IPS-18c (cell line): ENCODE measurements around the gene ST6GALNAC3.
"Not testable (repeated sequence)": the region's sequence is repeated elsewhere in the genome, so short reads cannot be mapped to it uniquely, and the experiment has no call there.

Experiments used
- H3K4me3 ChIP-seq: 2 replicates; pipeline ENCODE4 v1.7.0; 2013; ENCODE audit warnings: low read depth, mild to moderate bottlenecking, low read length, moderate library complexity; ENCODE audit not compliant: insufficient read depth
- H3K9me3 ChIP-seq: one replicate; pipeline ENCODE4 v1.6.1; 2013; ENCODE audit warnings: mild to moderate bottlenecking, low read length, moderate library complexity; ENCODE audit not compliant: control insufficient read depth, insufficient read depth

The ST6GALNAC3 gene

GRCh38 chr1:76093522-76094312 lies 19.2 kb downstream of the ST6GALNAC3 start:
- Histone ChIP-seq H3K4me3 (no peak overlapping the region), H3K9me3 (no peaks in the 10 kb centered on the region)

GRCh38 chr1:76095802-76096201 lies 21.3 kb downstream of the ST6GALNAC3 start:
- H3K9me3 ChIP-seq, result no peaks in the 10 kb centered on the region
- H3K4me3 ChIP-seq, result no peak overlapping the region

- H3K9me3 ChIP-seq, H3K4me3 ChIP-seq: not testable (repeated sequence)
Observed at GRCh38 chr1:76097064-76097463, 22.5 kb downstream of the ST6GALNAC3 start.

GRCh38 chr1:76098845-76099244 lies 24.3 kb downstream of the ST6GALNAC3 start:
- H3K9me3 ChIP-seq, result no peaks in the 10 kb centered on the region
- no peak overlapping the region for H3K4me3 ChIP-seq

GRCh38 chr1:76101548-76101947 lies 27.0 kb downstream of the ST6GALNAC3 start:
- no peak overlapping the region for H3K4me3 ChIP-seq
- no peaks in the 10 kb centered on the region for H3K9me3 ChIP-seq

GRCh38 chr1:76102046-76102445 lies 27.5 kb downstream of the ST6GALNAC3 start:
- no peak overlapping the region for H3K4me3 ChIP-seq
- no peaks in the 10 kb centered on the region for H3K9me3 ChIP-seq

GRCh38 chr1:76103034-76103433 lies 28.5 kb downstream of the ST6GALNAC3 start:
- Histone ChIP-seq H3K9me3 (no peaks in the 10 kb centered on the region), H3K4me3 (no peak overlapping the region)

GRCh38 chr1:76105372-76105771 lies 30.8 kb downstream of the ST6GALNAC3 start:
- H3K9me3 ChIP-seq, result no peaks in the 10 kb centered on the region
- H3K4me3 ChIP-seq, result no peak overlapping the region

GRCh38 chr1:76106251-76106650 lies 31.7 kb downstream of the ST6GALNAC3 start:
- H3K9me3 ChIP-seq, result no peaks in the 10 kb centered on the region

GRCh38 chr1:76106719-76107235 lies 32.2 kb downstream of the ST6GALNAC3 start:
- Histone ChIP-seq H3K4me3 (no peak overlapping the region), H3K9me3 (no peaks in the 10 kb centered on the region)

More at GRCh38 chr1:76106251-76106650, 31.7 kb downstream of the ST6GALNAC3 start:
- no peak overlapping the region for H3K4me3 ChIP-seq

GRCh38 chr1:76109404-76109803 lies 34.9 kb downstream of the ST6GALNAC3 start:
- Histone ChIP-seq H3K9me3 (peaks cover 4% of the 10 kb centered on the region), H3K4me3 (no peak overlapping the region)

- H3K9me3 ChIP-seq, result peaks cover 4% of the 10 kb centered on the region
- no peak overlapping the region for H3K4me3 ChIP-seq
Observed at GRCh38 chr1:76109901-76110560, 35.5 kb downstream of the ST6GALNAC3 start.

- Histone ChIP-seq H3K9me3 (peaks cover 4% of the 10 kb centered on the region), H3K4me3 (no peak overlapping the region)
Observed at GRCh38 chr1:76110666-76111065, 36.1 kb downstream of the ST6GALNAC3 start.

- not testable (repeated sequence) for H3K4me3 ChIP-seq
Observed at GRCh38 chr1:76112321-76112720, 37.8 kb downstream of the ST6GALNAC3 start.

GRCh38 chr1:76113446-76113845 lies 38.9 kb downstream of the ST6GALNAC3 start:
- Histone ChIP-seq H3K4me3 (no peak overlapping the region), H3K9me3 (peaks cover 4% of the 10 kb centered on the region)

More at GRCh38 chr1:76112321-76112720, 37.8 kb downstream of the ST6GALNAC3 start:
- not testable (repeated sequence) for H3K9me3 ChIP-seq

GRCh38 chr1:76115171-76115570 lies 40.6 kb downstream of the ST6GALNAC3 start:
- Histone ChIP-seq H3K4me3 (no peak overlapping the region), H3K9me3 (peaks cover 4% of the 10 kb centered on the region)

- H3K4me3 ChIP-seq, result no peak overlapping the region
- H3K9me3 ChIP-seq, result no peaks in the 10 kb centered on the region
Observed at GRCh38 chr1:76121850-76122249, 47.3 kb downstream of the ST6GALNAC3 start.

GRCh38 chr1:76122271-76122670 lies 47.7 kb downstream of the ST6GALNAC3 start:
- Histone ChIP-seq H3K9me3 (no peaks in the 10 kb centered on the region), H3K4me3 (no peak overlapping the region)
